GM18951 (cell line): ENCODE data around the gene AFF3.

Source experiments
- POLR2A ChIP-seq: IDR thresholded peaks from 4 replicates; pipeline ENCODE4 v1.6.1; 2011; ENCODE audit warnings: mild to moderate bottlenecking; ENCODE audit not compliant: insufficient read length, insufficient read depth; ENCODE audit errors: extremely low read depth
- in situ Hi-C: fragments of 300-500 bp; cut with MboI; formaldehyde crosslinking; loops from one replicate; pipeline ENCODE4 v1.12.0; 2022; ENCODE audit warnings: low sequenced_read_pairs, mixed read lengths, inconsistent platforms; ENCODE audit not compliant: unreplicated experiment

AFF3 gene

GRCh38 chr2:99974275-99974674 lies 168.1 kb downstream of the AFF3 start:
- in situ Hi-C loops = no loop called here
- TF ChIP-seq POLR2A = no peak

DNA sequence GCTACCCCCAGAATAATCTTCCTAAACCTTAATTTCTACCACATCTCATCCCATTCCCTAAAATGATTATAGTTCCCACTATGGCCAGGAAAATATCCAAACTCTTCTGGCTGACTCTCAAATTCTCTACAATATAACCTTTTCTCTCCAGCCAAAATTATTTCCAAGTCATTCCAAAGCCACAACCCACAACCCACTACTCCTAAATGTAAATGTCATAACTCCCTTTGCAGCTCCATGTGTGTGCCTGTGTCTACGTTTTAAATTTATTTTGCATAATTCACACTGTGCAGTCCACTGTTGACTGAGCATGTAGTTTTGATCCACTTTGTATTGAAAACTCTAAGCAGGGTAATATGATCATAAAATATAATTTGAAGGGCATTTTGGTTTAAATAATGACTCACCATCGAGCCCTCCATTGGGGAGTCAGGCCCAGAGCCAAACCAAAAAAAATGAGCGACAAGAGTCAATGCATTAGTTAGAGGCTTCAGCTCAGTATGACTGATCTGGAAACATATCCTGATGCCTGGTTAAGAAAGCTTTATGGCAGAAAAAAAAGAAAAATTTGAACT lies 171.0 kb downstream of the AFF3 start:
- TF ChIP-seq POLR2A = no peak
- in situ Hi-C loops = no loop called here

DNA sequence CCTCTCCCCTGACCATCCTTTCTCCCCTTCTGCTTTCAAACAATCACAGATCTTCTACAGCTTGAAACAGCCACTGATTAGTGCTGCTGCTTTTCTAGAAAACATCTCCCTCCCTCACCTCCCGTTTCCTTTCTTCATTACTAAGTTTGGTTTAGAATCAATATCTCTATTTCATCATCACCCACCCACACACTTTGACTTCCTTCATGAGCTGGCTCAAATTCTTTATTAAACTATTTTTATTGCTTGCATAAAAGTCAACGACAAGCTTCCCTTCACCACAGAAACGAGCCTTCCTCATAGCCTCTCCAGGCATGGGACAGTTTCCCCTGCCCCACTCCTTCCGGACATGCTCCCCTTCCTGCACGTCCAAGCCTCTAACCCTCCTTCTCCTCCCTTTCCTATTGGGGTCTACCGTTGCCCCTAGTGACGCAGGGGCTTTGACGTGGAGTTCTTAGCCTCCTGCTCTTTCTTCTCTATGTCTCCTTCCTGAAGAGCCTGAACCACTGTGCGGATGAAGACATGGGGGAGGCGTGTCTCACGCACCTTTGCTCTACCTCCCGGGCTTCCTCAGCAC lies 172.0 kb downstream of the AFF3 start:
- no peak for TF ChIP-seq POLR2A
- in situ Hi-C loops = no loop called here

GRCh38 chr2:99961196-99961913 lies 181.0 kb downstream of the AFF3 start:
- no peak for TF ChIP-seq POLR2A
- in situ Hi-C loops = no loop called here

DNA sequence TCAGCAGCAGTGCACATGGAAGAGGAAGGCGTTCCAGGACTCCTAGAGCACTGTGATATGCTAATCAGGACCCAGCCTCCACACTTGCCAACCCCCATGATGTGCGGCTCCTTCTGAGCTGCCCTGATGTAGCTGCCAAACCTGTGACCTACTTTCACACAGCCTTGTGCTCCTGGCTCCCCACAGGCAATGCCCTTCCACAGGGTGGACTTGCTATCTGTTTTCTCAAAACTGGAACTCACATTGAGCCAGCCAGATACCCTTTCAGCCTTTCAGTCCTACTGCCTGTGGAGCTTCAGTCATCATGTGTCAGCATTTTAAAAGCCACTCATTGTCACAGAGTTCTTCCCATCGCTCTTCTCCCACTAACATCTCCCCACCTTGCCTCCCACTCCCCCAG lies 181.6 kb downstream of the AFF3 start:
- in situ Hi-C loops = no loop called here
- TF ChIP-seq POLR2A = no peak

DNA sequence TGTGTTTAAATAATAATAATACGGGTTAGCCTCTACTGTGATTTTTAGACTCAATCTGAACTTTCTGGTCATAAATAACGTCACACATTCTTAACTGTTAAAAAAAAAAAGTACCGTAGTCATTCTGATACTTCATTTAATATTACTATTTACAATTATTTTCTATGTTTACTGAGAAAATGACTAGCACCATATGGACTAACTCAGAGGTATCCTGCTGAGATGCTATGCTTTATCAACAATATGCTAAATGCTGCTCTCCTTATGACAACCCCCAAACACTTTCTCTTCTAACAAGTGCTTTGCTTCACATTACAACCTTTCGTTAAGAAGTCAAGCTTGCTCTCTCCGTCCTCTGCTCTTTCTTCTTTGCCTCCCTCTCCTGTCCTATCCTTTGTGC lies 182.1 kb downstream of the AFF3 start:
- in situ Hi-C loops = no loop called here
- no peak for TF ChIP-seq POLR2A

- TF ChIP-seq POLR2A = no peak
- in situ Hi-C loops = no loop called here
Measured at GRCh38 chr2:99959261-99960014, 183.0 kb downstream of the AFF3 start.

DNA sequence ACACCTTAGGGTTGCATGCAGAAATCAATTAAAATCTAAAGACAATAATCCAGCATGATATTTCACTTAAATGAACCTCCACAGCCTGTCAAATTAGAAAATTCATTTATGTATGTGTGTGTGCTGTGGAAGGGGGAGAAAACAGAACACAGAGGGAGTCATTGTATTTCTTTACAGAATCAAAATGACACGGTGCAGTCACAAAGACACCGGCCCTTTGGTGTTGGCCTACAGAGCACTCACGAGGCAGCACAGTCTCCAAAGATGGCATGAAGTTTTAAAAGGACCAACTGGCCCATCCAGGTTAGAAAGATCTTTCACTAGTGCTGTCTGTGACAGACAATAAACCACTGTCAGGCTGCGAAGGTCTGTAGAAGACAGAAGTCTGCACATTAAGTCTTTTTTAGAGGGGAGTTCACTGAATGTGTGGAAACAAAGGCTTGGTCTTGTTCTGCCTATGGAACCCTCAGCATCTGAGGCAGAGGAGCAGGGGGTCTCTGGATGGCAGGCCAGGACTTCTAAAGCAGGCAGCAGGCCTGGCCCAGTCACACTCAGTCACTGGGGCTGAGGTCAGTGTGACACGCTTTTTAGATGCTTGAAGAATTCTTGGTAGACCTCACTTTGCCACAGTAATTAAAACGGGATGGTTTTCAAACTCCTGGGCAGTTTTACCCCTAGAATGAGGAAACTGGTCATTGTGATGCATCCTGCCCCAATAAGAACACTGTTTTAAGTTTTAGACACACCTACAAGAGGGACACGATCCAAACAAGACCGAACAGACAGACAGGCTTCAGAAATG lies 184.9 kb downstream of the AFF3 start:
- no peak for TF ChIP-seq POLR2A
- in situ Hi-C loops = no loop called here

DNA sequence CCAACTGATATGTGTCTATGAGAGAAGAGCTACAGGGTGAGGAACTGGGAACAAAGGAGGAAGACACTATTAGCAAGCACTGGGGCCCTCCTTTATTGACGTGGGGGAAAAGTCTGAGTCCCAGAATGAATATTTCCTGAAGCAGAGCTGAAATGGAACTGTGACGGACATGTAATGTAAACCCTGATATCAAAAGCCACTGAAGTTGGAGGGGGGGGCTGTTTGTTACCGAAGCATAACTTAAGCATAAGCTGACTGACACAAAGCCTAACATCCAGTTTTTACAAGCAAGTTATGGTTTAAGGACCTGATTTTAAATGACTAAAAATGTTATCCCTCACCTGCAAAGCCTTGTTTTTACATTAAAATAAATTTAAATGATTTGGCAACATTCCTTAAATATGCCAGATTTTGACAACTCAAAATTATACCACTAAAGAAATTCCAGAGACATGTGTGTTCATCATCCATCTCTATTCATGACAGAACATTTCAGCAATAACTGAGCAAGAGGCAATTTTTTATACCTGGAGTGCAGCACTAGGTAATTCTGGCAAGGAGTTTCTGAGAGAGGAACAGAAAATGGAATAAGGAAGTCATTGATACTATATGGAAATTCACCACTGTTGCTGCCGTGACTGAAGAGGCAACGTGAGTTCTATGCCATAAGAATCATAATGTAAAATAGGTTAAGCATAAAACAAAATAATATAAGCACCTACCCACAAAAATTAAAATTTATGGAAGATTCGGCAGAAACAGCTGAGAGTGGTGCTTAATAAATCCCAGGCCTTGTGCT lies 186.0 kb downstream of the AFF3 start:
- in situ Hi-C loops = no loop called here
- TF ChIP-seq POLR2A = no peak

- TF ChIP-seq POLR2A = no peak
Measured at GRCh38 chr2:99953750-99954149, 188.6 kb downstream of the AFF3 start.

GRCh38 chr2:99949963-99950362 lies 192.4 kb downstream of the AFF3 start:
- no peak for TF ChIP-seq POLR2A
- in situ Hi-C loops = no loop called here

More at GRCh38 chr2:99953750-99954149, 188.6 kb downstream of the AFF3 start:
- in situ Hi-C loops = no loop called here

DNA sequence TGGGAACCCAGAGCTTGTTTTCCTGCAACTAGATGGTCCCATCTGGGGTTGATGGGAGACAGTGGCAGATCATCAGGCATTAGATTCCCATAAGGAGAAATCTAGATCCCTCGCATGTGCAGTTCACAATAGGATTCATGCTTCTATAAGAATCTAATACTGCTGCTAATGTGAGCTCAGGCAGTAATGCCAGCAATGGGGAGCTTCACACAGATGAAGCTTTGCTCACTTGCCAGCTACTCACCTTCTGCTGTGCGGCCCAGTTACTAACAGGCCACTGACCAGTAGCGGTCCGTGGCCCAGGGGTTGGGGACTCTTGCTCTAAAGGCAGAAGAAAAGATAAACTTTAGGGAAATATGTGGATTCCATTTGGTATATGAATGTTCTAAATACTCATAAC lies 192.9 kb downstream of the AFF3 start:
- in situ Hi-C loops = no loop called here
- TF ChIP-seq POLR2A = no peak
